IPS DF 19.7 (cell line): ENCODE data around the gene SLCO3A1.
"Not testable (repeated sequence)": the region's sequence is repeated elsewhere in the genome, so short reads cannot be mapped to it uniquely, and the experiment has no call there.

Experiments
- DNase-seq: peaks from one replicate; pipeline ENCODE4 v3.0.0-alpha.2; 2013; ENCODE audit warnings: low read depth, low spot score

The SLCO3A1 gene

GRCh38 chr15:92207601-92208000 lies 354.1 kb downstream of the SLCO3A1 start:
- not testable (repeated sequence) for DNase-seq
